Measurements from ENCODE around the gene NELFE.
"Not testable (repeated sequence)": the region's sequence is repeated elsewhere in the genome, so short reads cannot be mapped to it uniquely, and the experiment has no call there.

- TF ChIP-seq CTCF, EP300, POLR2A (IDR thresholded peaks at IDR 0.05): not testable (repeated sequence)
These were observed 30.6 kb upstream of the NELFE start for GRCh38 chr6:31989363-31989762.
